Ishikawa (cell line): ENCODE measurements around the gene HERC3.

Experiments used
- CEBPB ChIP-seq: IDR thresholded peaks from 2 replicates; pipeline ENCODE4 v1.6.1; 2012
- CREB1 ChIP-seq: IDR thresholded peaks from 2 replicates; pipeline ENCODE4 v1.6.1; 2012; ENCODE audit warnings: low read depth
- EGR1 ChIP-seq: IDR thresholded peaks from 2 replicates; pipeline ENCODE4 v1.6.1; 2012
- EP300 ChIP-seq: IDR thresholded peaks from 2 replicates; pipeline ENCODE4 v1.6.1; 2012; ENCODE audit warnings: borderline replicate concordance
- FOXM1 ChIP-seq: IDR thresholded peaks from 2 replicates; pipeline ENCODE4 v1.6.1; 2012; ENCODE audit warnings: low read depth, borderline replicate concordance
- MAX ChIP-seq: IDR thresholded peaks from 2 replicates; pipeline ENCODE4 v1.6.1; 2012
- NFIC ChIP-seq: IDR thresholded peaks from 2 replicates; pipeline ENCODE4 v1.6.1; 2012
- RAD21 ChIP-seq: IDR thresholded peaks from 2 replicates; pipeline ENCODE4 v1.6.1; 2012; ENCODE audit warnings: low read depth
- TAF1 ChIP-seq: IDR thresholded peaks from 2 replicates; pipeline ENCODE4 v1.6.1; 2012; ENCODE audit warnings: low read depth, mild to moderate bottlenecking
- TCF12 ChIP-seq: IDR thresholded peaks from 2 replicates; pipeline ENCODE4 v1.6.1; 2012; ENCODE audit warnings: low read depth
- TEAD4 ChIP-seq: IDR thresholded peaks from 2 replicates; pipeline ENCODE4 v1.6.1; 2012
- USF1 ChIP-seq: IDR thresholded peaks from 2 replicates; pipeline ENCODE4 v1.6.1; 2012
- YY1 ChIP-seq: IDR thresholded peaks from 2 replicates; pipeline ENCODE4 v1.6.1; 2012; ENCODE audit warnings: low read depth
- ZBTB7A ChIP-seq: IDR thresholded peaks from 2 replicates; pipeline ENCODE4 v1.6.1; 2012; ENCODE audit warnings: low read depth
- TF ChIP-seq, protein P1 (sequence below): IDR thresholded peaks from 2 replicates; pipeline ENCODE4 v1.6.1; 2012; ENCODE audit warnings: low read depth, mild to moderate bottlenecking

The HERC3 gene

DNA sequence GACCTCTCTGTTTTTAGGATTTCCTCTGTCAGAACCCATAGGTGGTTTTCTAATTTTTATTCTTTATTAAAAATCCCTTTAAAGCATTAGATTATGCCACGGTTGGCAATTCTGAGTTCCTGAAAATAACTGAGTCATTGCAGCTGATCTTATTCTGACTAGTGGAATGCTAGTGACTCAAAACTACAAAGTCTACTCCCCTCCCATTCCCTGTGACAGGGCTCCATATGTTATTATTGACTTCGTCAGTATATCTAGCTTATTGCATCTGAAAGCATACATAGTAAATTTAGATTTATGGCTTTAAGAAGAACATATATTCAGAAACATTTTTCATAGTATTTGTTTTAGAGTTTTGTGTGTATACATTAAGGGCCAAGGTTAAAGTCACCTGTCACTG, 38.5 kb downstream of the HERC3 start:
- TF ChIP-seq NFIC: no peak
- no peak for TF ChIP-seq RAD21
- TF ChIP-seq, protein P1, sequence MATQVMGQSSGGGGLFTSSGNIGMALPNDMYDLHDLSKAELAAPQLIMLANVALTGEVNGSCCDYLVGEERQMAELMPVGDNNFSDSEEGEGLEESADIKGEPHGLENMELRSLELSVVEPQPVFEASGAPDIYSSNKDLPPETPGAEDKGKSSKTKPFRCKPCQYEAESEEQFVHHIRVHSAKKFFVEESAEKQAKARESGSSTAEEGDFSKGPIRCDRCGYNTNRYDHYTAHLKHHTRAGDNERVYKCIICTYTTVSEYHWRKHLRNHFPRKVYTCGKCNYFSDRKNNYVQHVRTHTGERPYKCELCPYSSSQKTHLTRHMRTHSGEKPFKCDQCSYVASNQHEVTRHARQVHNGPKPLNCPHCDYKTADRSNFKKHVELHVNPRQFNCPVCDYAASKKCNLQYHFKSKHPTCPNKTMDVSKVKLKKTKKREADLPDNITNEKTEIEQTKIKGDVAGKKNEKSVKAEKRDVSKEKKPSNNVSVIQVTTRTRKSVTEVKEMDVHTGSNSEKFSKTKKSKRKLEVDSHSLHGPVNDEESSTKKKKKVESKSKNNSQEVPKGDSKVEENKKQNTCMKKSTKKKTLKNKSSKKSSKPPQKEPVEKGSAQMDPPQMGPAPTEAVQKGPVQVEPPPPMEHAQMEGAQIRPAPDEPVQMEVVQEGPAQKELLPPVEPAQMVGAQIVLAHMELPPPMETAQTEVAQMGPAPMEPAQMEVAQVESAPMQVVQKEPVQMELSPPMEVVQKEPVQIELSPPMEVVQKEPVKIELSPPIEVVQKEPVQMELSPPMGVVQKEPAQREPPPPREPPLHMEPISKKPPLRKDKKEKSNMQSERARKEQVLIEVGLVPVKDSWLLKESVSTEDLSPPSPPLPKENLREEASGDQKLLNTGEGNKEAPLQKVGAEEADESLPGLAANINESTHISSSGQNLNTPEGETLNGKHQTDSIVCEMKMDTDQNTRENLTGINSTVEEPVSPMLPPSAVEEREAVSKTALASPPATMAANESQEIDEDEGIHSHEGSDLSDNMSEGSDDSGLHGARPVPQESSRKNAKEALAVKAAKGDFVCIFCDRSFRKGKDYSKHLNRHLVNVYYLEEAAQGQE: no peak
- no peak for TF ChIP-seq MAX
- no peak for TF ChIP-seq CREB1
- TF ChIP-seq EP300: no peak
- no peak for TF ChIP-seq TCF12
- TF ChIP-seq EGR1: no peak
- no peak for TF ChIP-seq TEAD4
- TF ChIP-seq USF1: no peak
- no peak for TF ChIP-seq CEBPB
- no peak for TF ChIP-seq YY1
- TF ChIP-seq ZBTB7A: no peak
- no peak for TF ChIP-seq TAF1

GRCh38 chr4:88643932-88644331, 51.7 kb downstream of the HERC3 start:
- TF ChIP-seq, protein P1: no peak
- TF ChIP-seq RAD21: no peak
- no peak for TF ChIP-seq YY1
- no peak for TF ChIP-seq TEAD4
- TF ChIP-seq USF1: no peak
- no peak for TF ChIP-seq TAF1
- no peak for TF ChIP-seq CREB1
- TF ChIP-seq CEBPB: no peak
- no peak for TF ChIP-seq MAX
- no peak for TF ChIP-seq NFIC
- TF ChIP-seq TCF12: no peak
- no peak for TF ChIP-seq ZBTB7A
- TF ChIP-seq EGR1: no peak
- no peak for TF ChIP-seq FOXM1
- no peak for TF ChIP-seq EP300

GRCh38 chr4:88645994-88646393, 53.7 kb downstream of the HERC3 start:
- no peak for TF ChIP-seq YY1
- no peak for TF ChIP-seq NFIC
- TF ChIP-seq CREB1: no peak
- no peak for TF ChIP-seq MAX
- no peak for TF ChIP-seq TAF1
- TF ChIP-seq TEAD4: no peak
- TF ChIP-seq, protein P1: no peak
- TF ChIP-seq FOXM1: no peak
- TF ChIP-seq EP300: no peak
- no peak for TF ChIP-seq EGR1
- no peak for TF ChIP-seq ZBTB7A
- TF ChIP-seq TCF12: no peak
- TF ChIP-seq USF1: no peak
- no peak for TF ChIP-seq RAD21
- TF ChIP-seq CEBPB: no peak

DNA sequence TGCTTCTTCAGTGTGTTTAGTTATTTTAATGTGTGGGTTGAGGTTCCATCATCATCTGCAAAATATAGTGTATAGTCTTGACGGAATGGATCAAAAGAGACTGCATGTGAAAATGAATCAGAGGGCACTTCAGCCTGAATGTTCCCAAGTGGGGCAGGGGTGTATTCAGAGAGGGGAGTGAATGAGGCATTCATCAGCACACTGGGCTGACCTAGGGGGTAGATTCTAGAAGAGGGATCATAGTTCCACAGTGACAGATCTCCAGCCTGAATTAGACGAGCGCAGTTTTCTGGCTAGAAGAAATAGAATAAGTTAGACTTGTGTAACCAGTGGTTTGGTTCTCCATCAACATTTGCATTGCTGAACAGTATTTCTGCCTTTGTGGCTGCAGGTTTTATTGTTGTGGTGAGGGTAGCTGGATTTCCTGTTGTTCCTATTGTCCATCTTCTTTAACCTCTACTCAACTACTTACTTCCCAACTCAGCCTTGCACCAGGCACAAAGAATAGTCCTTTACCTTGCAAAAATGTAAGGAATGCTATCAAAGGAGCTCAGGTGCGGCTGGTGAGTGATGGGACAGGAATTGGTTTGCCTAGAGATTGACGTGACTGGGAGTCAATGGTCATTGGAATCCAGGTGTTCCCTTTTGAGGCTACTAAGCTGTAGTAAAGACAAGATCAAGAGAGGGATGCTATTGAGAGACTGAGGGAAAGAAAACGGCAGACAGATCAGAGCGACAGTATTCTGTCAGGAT, 54.4 kb downstream of the HERC3 start:
- TF ChIP-seq FOXM1 (no peak), TEAD4 (peak; percentile 74)
